ENCODE data around the gene PDE6A.

The PDE6A gene

GRCh38 chr5:149913436-149914419, 30.9 kb downstream of the PDE6A start:
- no peaks in the 10 kb centered on the region for H3K9me3 ChIP-seq (ENCODE audit: control insufficient read depth, low read length)
- no peak overlapping the region for H3K27ac ChIP-seq (ENCODE audit: insufficient read depth, low read depth, low read length, poor library complexity, severe bottlenecking)
- H3K4me1 ChIP-seq (ENCODE audit: control insufficient read depth, insufficient read depth, low read length): peaks cover 8% of the 10 kb centered on the region
- H3K36me3 ChIP-seq (ENCODE audit: control insufficient read depth, insufficient read depth, low read length): no peaks in the 10 kb centered on the region
- no peak overlapping the region for H3K4me3 ChIP-seq (ENCODE audit: insufficient read depth, low read depth, low read length)
- H3K27me3 ChIP-seq (ENCODE audit: control insufficient read depth, insufficient read depth, low read length, poor library complexity, severe bottlenecking): no peaks in the 10 kb centered on the region
- 77% methylated on average over 6 to 7 of the region's 7 CpGs for WGBS, 2 experiments

GRCh38 chr5:149912226-149912871, 32.2 kb downstream of the PDE6A start:
- no peak overlapping the region for H3K4me3 ChIP-seq (ENCODE audit: insufficient read depth, low read depth, low read length)
- no peaks in the 10 kb centered on the region for H3K36me3 ChIP-seq (ENCODE audit: control insufficient read depth, insufficient read depth, low read length)
- H3K4me1 ChIP-seq (ENCODE audit: control insufficient read depth, insufficient read depth, low read length): peaks cover 8% of the 10 kb centered on the region
- WGBS, 2 experiments: 92 to 98% methylated on average over 2 to 3 of the region's 3 CpGs
- no peak overlapping the region for H3K27ac ChIP-seq (ENCODE audit: insufficient read depth, low read depth, low read length, poor library complexity, severe bottlenecking)
- no peaks in the 10 kb centered on the region for H3K9me3 ChIP-seq (ENCODE audit: control insufficient read depth, low read length)
- H3K27me3 ChIP-seq (ENCODE audit: control insufficient read depth, insufficient read depth, low read length, poor library complexity, severe bottlenecking): no peaks in the 10 kb centered on the region

- Histone ChIP-seq H3K9me3 (ENCODE audit: control insufficient read depth, low read length) (no peaks in the 10 kb centered on the region), H3K4me3 (ENCODE audit: insufficient read depth, low read depth, low read length) (no peak overlapping the region), H3K27ac (ENCODE audit: insufficient read depth, low read depth, low read length, poor library complexity, severe bottlenecking) (no peak overlapping the region), H3K4me1 (ENCODE audit: control insufficient read depth, insufficient read depth, low read length) (peaks cover 5% of the 10 kb centered on the region), H3K36me3 (ENCODE audit: control insufficient read depth, insufficient read depth, low read length) (no peaks in the 10 kb centered on the region), H3K27me3 (ENCODE audit: control insufficient read depth, insufficient read depth, low read length, poor library complexity, severe bottlenecking) (no peaks in the 10 kb centered on the region)
- 89 to 93% methylated on average over 1 of the region's 1 CpG for WGBS, 2 experiments
These were observed 33.6 kb downstream of the PDE6A start for GRCh38 chr5:149911031-149911430.

DNA sequence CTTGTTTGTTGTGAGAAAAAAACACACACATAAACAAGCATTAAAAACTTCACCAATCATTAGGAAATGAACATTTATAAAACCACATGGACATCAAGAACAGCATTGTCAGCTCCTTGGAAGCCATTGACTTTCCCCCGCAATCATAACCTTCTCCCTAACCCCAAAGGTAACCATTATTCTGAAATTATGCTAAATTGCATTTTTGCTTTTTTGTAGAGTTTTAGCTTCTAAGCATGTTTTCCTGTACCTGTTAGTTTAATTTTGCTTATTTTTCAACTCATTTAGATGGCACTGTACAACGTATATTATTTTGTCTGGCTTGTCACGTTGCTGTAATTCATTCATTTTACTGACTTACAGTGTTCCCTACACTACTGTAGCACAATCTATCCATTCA, 36.8 kb downstream of the PDE6A start:
- Histone ChIP-seq H3K9me3 (ENCODE audit: control insufficient read depth, low read length) (no peaks in the 10 kb centered on the region), H3K36me3 (ENCODE audit: control insufficient read depth, insufficient read depth, low read length) (no peaks in the 10 kb centered on the region), H3K4me3 (ENCODE audit: insufficient read depth, low read depth, low read length) (no peak overlapping the region), H3K27ac (ENCODE audit: insufficient read depth, low read depth, low read length, poor library complexity, severe bottlenecking) (no peak overlapping the region), H3K27me3 (ENCODE audit: control insufficient read depth, insufficient read depth, low read length, poor library complexity, severe bottlenecking) (no peaks in the 10 kb centered on the region), H3K4me1 (ENCODE audit: control insufficient read depth, insufficient read depth, low read length) (no peaks in the 10 kb centered on the region)
- 91 to 97% methylated on average over 3 of the region's 3 CpGs for WGBS, 2 experiments

GRCh38 chr5:149904977-149905376, 39.6 kb downstream of the PDE6A start:
- Histone ChIP-seq H3K27ac (ENCODE audit: insufficient read depth, low read depth, low read length, poor library complexity, severe bottlenecking) (no peak overlapping the region), H3K4me3 (ENCODE audit: insufficient read depth, low read depth, low read length) (no peak overlapping the region), H3K4me1 (ENCODE audit: control insufficient read depth, insufficient read depth, low read length) (no peaks in the 10 kb centered on the region), H3K27me3 (ENCODE audit: control insufficient read depth, insufficient read depth, low read length, poor library complexity, severe bottlenecking) (no peaks in the 10 kb centered on the region), H3K36me3 (ENCODE audit: control insufficient read depth, insufficient read depth, low read length) (no peaks in the 10 kb centered on the region), H3K9me3 (ENCODE audit: control insufficient read depth, low read length) (no peaks in the 10 kb centered on the region)

DNA sequence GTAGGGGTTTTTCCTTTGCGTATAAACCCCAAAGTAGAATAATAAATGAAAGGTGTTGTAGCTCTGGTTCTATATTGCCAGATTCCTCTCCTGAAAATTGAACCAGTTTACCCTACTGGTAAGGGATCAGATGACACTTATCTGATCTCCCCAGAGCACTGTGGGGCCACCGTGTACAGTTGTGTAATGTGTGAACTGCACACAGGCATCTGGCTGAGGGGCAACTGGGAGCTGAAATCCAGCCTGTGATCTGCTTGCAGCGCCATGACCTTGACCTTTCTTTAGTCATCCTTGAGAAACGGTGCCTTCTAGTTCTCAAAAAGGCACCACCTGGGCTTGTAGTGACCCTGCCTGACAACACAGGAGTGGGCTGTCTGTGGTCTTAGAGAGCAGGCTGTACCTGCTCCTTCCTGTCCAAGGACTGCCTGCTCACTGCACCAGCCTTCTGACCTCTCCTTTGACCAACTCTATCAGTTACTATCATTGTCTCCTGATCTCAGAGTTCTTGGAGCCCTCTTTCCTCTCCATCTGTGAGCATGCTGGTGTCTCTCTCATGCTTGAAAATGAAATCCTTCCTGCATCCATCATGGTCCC, 40.2 kb downstream of the PDE6A start:
- H3K9me3 ChIP-seq (ENCODE audit: control insufficient read depth, low read length): no peaks in the 10 kb centered on the region
- H3K4me3 ChIP-seq (ENCODE audit: insufficient read depth, low read depth, low read length): no peak overlapping the region
- WGBS, 2 experiments: 81 to 89% methylated on average over 3 to 4 of the region's 4 CpGs
- no peaks in the 10 kb centered on the region for H3K36me3 ChIP-seq (ENCODE audit: control insufficient read depth, insufficient read depth, low read length)
- H3K27me3 ChIP-seq (ENCODE audit: control insufficient read depth, insufficient read depth, low read length, poor library complexity, severe bottlenecking): no peaks in the 10 kb centered on the region
- no peaks in the 10 kb centered on the region for H3K4me1 ChIP-seq (ENCODE audit: control insufficient read depth, insufficient read depth, low read length)
- H3K27ac ChIP-seq (ENCODE audit: insufficient read depth, low read depth, low read length, poor library complexity, severe bottlenecking): no peak overlapping the region

DNA sequence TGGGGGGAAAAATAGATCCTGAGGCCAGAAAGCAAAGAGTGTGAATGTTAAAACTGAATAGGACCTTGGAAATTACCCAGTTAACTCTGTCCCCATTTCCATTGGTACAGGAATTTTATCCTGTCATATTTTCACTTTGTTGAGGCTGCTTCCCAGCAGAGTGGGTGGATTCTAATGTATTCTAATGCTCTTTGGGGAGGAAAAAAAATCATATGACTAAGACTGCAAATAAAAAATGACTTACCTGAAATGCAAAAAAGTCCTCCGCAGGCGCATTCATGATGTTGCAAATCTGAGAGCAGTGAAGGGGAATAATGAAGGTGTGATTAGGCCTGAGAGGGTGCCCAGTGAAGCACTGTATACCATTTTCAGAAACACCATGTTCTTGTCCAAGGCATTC, 41.2 kb downstream of the PDE6A start:
- no peaks in the 10 kb centered on the region for H3K36me3 ChIP-seq (ENCODE audit: control insufficient read depth, insufficient read depth, low read length)
- H3K9me3 ChIP-seq (ENCODE audit: control insufficient read depth, low read length): no peaks in the 10 kb centered on the region
- H3K4me3 ChIP-seq (ENCODE audit: insufficient read depth, low read depth, low read length): no peak overlapping the region
- WGBS, 2 experiments: 93 to 97% methylated on average over 2 of the region's 2 CpGs
- no peak overlapping the region for H3K27ac ChIP-seq (ENCODE audit: insufficient read depth, low read depth, low read length, poor library complexity, severe bottlenecking)
- H3K27me3 ChIP-seq (ENCODE audit: control insufficient read depth, insufficient read depth, low read length, poor library complexity, severe bottlenecking): no peaks in the 10 kb centered on the region
- no peaks in the 10 kb centered on the region for H3K4me1 ChIP-seq (ENCODE audit: control insufficient read depth, insufficient read depth, low read length)

GRCh38 chr5:149902177-149902576, 42.4 kb downstream of the PDE6A start:
- H3K4me1 ChIP-seq (ENCODE audit: control insufficient read depth, insufficient read depth, low read length): no peaks in the 10 kb centered on the region
- no peaks in the 10 kb centered on the region for H3K27me3 ChIP-seq (ENCODE audit: control insufficient read depth, insufficient read depth, low read length, poor library complexity, severe bottlenecking)
- H3K36me3 ChIP-seq (ENCODE audit: control insufficient read depth, insufficient read depth, low read length): no peaks in the 10 kb centered on the region
- no peak overlapping the region for H3K27ac ChIP-seq (ENCODE audit: insufficient read depth, low read depth, low read length, poor library complexity, severe bottlenecking)
- no peak overlapping the region for H3K4me3 ChIP-seq (ENCODE audit: insufficient read depth, low read depth, low read length)
- H3K9me3 ChIP-seq (ENCODE audit: control insufficient read depth, low read length): no peaks in the 10 kb centered on the region
- 73% methylated on average over 4 of the region's 4 CpGs for WGBS, 2 experiments

GRCh38 chr5:149901511-149901910, 43.1 kb downstream of the PDE6A start:
- 94 to 96% methylated on average over 2 of the region's 2 CpGs for WGBS, 2 experiments
- Histone ChIP-seq H3K27ac (ENCODE audit: insufficient read depth, low read depth, low read length, poor library complexity, severe bottlenecking) (no peak overlapping the region), H3K9me3 (ENCODE audit: control insufficient read depth, low read length) (no peaks in the 10 kb centered on the region)

DNA sequence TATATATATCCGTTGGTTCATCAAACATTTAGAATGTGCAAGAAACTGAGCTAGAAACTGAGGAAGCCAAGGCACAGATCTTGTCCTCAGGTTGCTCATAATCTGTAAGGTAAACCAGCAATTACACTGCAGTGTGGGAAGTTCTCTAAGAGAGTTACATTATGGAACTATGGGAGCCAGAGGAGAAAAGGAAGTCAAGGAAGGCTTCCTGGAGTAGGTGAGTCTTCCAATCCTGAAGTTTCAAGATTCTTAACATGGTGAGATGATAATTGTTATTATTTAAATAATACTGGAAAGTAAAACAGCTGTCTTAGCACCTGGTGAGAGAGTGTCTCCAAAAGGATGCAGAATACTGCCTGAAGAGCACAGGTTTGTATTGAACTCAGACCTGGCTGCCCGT, 44.2 kb downstream of the PDE6A start:
- H3K4me1 ChIP-seq (ENCODE audit: control insufficient read depth, insufficient read depth, low read length): no peaks in the 10 kb centered on the region
- WGBS, 2 experiments: 48 to 100% methylated on average over 1 to 2 of the region's 2 CpGs

More at GRCh38 chr5:149901511-149901910, 43.1 kb downstream of the PDE6A start:
- no peaks in the 10 kb centered on the region for H3K36me3 ChIP-seq (ENCODE audit: control insufficient read depth, insufficient read depth, low read length)
- no peak overlapping the region for H3K4me3 ChIP-seq (ENCODE audit: insufficient read depth, low read depth, low read length)
- no peaks in the 10 kb centered on the region for H3K4me1 ChIP-seq (ENCODE audit: control insufficient read depth, insufficient read depth, low read length)
- no peaks in the 10 kb centered on the region for H3K27me3 ChIP-seq (ENCODE audit: control insufficient read depth, insufficient read depth, low read length, poor library complexity, severe bottlenecking)

More for the DNA sequence above, 44.2 kb downstream of the PDE6A start:
- H3K4me3 ChIP-seq (ENCODE audit: insufficient read depth, low read depth, low read length): no peak overlapping the region
- H3K36me3 ChIP-seq (ENCODE audit: control insufficient read depth, insufficient read depth, low read length): no peaks in the 10 kb centered on the region
- no peaks in the 10 kb centered on the region for H3K27me3 ChIP-seq (ENCODE audit: control insufficient read depth, insufficient read depth, low read length, poor library complexity, severe bottlenecking)
- no peaks in the 10 kb centered on the region for H3K9me3 ChIP-seq (ENCODE audit: control insufficient read depth, low read length)
- no peak overlapping the region for H3K27ac ChIP-seq (ENCODE audit: insufficient read depth, low read depth, low read length, poor library complexity, severe bottlenecking)
